Adrenal gland (tissue), 5 donors: Measurements from ENCODE around the gene CIP2A.

Experiments used
- POLR2A ChIP-seq, 2 donors: fragments of 450-650 bp; IDR thresholded peaks; one replicate each; pipeline ENCODE4 v1.6.1; 2017; ENCODE audit warnings: antibody characterized with exemption in 2 of 2, mild to moderate bottlenecking in 2 of 2, moderate library complexity in 1 of 2
- TF ChIP-seq, protein P1 (sequence below), 6 experiments: fragments of 450-650 bp in 4 of 6; fragments of 200-600 bp in 2 of 6; sonication (generic) in 1 of 6; IDR thresholded peaks; 1 replicate in 5 of 6; 2 replicates in 1 of 6; pipeline versions ENCODE4 v1.5.1 to v1.8.0; 2016 to 2021; ENCODE audit warnings: antibody characterized with exemption in 6 of 6, mild to moderate bottlenecking in 2 of 6, moderate library complexity in 1 of 6
- donor health status: DM: no; HTN: no; CAD: no.

DNA sequence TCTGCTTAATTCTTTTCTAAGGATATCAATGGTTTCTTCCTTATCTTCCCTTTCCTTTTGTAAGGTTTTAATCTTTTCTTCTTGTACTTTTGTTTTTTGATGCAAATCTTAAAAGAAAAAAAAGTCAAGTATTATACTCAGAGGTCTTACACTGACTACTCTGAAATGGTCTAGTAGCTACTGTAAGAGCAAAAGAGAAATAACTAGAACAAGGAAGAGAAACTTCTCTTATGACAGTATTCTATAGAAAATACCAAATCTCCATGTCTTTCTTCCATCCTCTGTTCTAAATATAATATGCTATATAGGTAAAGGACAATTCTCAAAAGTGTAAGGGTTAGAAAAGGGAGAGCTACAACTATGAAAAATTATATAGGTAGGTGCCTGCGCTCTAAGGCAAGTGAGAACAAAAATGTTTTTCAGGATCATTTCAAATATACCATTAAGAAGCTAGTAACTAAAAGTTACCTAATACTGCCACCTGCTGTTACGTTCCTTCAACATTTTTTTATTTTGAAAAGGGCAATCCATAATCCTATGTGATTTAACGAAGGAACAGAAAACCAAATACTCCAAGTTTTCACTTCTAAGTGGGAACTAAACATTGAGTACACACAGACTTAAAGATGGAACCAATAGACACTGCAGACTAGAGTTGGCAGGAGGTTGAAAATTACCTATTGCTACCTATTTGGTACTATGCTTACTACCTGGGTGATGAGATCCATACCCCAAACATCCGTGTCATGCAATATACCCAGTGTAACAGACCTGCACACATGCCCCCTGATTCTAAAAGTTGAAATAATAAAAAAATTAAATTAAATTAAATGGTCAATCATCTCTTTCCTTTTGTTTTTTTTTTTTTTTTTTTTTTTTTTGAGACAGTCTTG, 36.7 kb downstream of the CIP2A start:
- no peak for TF ChIP-seq POLR2A (IDR thresholded peaks at IDR 0.05)
- TF ChIP-seq, protein P1, sequence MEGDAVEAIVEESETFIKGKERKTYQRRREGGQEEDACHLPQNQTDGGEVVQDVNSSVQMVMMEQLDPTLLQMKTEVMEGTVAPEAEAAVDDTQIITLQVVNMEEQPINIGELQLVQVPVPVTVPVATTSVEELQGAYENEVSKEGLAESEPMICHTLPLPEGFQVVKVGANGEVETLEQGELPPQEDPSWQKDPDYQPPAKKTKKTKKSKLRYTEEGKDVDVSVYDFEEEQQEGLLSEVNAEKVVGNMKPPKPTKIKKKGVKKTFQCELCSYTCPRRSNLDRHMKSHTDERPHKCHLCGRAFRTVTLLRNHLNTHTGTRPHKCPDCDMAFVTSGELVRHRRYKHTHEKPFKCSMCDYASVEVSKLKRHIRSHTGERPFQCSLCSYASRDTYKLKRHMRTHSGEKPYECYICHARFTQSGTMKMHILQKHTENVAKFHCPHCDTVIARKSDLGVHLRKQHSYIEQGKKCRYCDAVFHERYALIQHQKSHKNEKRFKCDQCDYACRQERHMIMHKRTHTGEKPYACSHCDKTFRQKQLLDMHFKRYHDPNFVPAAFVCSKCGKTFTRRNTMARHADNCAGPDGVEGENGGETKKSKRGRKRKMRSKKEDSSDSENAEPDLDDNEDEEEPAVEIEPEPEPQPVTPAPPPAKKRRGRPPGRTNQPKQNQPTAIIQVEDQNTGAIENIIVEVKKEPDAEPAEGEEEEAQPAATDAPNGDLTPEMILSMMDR (IDR thresholded peaks at IDR 0.05) = peak; percentile 33 to 71 (median 56)
